ENCODE results near the gene SDF2. TPM values are rescaled to one million over a fixed set of nuclear protein-coding genes. Genes with fewer than 3 reads are reported as not detected.

SDF2 gene
- total RNA-seq, 2 experiments from 2014 or later = 30.3 to 32.0 TPM

DNA sequence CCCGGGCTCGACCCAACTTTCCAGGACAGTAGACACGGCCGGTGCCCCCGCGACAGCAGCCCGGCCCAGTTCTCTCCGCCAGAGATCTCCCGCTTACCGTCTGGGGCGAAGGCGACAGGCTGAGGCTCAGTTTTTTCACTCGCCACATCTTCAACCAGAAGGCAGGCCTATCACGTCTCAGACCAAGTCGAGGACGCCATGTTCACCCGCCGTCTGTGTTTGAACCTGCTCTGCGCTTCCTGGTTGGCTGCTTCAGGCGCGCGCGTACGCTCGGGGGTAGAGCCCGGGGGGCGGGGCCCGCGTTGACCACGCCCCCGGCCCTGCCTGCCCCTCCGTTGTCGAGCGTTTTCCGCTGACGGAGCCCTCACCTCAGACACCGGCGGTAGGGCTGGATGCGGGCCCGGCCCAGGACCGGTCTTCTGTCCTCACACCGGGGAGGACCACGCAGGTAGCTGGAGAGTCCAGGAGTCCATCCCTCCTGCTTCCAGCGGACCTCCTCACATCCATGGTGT is 62.9 kb downstream of the SDF2 start, which contains the start of gene SPAG5:
Gene SPAG5, minus strand, starts transcription at position 227 of the 512 bp plus-strand sequence. Its CDS starts 79 bp downstream, at position 148.
- intact Hi-C loops (cut with DNase I, micrococcal nuclease) = loop anchor here (1.0 to 2.0 kb wide), 7 partner anchors 22 to 50 kb away; partner anchors contain the start of genes ALDOC (in 1 of the 2), BLTP2 (in 1 of the 2) and PIGS (in 1 of the 2)
- DNase-seq (peak; percentile 89 to 98 (median 95)), ATAC-seq (ENCODE audit: poor library complexity) (peak; percentile 89)
- no peaks in the 10 kb centered on the region for H3K9me3 Mint-ChIP-seq
- peak within 1 kb of the TSS; percentile 60 for H3K4me3 ChIP-seq (ENCODE audit: low read length)
- H3K36me3 Mint-ChIP-seq (ENCODE audit: low read depth) = peaks cover 13% of the 10 kb centered on the region
- H3K4me3 Mint-ChIP-seq = peak within 1 kb of the TSS; percentile 90
- no peaks in the 10 kb centered on the region for H3K9me3 ChIP-seq (ENCODE audit: control insufficient read depth in 1 of 2, insufficient read depth in 1 of 2, low read length in 2 of 2)
- no peaks in the 10 kb centered on the region for H3K27me3 ChIP-seq (ENCODE audit: control insufficient read depth in 1 of 2, insufficient read depth in 2 of 2, low read length in 2 of 2)
- H3K36me3 ChIP-seq (ENCODE audit: insufficient read depth, low read length) = no peaks in the 10 kb centered on the region
- H3K4me1 Mint-ChIP-seq (ENCODE audit: low read depth) = peaks cover 24% of the 10 kb centered on the region
- H3K27me3 Mint-ChIP-seq = no peaks in the 10 kb centered on the region
- TF ChIP-seq, protein P1, sequence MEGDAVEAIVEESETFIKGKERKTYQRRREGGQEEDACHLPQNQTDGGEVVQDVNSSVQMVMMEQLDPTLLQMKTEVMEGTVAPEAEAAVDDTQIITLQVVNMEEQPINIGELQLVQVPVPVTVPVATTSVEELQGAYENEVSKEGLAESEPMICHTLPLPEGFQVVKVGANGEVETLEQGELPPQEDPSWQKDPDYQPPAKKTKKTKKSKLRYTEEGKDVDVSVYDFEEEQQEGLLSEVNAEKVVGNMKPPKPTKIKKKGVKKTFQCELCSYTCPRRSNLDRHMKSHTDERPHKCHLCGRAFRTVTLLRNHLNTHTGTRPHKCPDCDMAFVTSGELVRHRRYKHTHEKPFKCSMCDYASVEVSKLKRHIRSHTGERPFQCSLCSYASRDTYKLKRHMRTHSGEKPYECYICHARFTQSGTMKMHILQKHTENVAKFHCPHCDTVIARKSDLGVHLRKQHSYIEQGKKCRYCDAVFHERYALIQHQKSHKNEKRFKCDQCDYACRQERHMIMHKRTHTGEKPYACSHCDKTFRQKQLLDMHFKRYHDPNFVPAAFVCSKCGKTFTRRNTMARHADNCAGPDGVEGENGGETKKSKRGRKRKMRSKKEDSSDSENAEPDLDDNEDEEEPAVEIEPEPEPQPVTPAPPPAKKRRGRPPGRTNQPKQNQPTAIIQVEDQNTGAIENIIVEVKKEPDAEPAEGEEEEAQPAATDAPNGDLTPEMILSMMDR (IDR thresholded peaks at IDR 0.05) = no peak
- peak within 1 kb of the TSS; percentile 94 for H3K27ac Mint-ChIP-seq
- ChIA-PET POLR2A (interaction anchor here (0.9 to 3.6 kb wide), 22 partner anchors 10 to 353 kb away, joined by 3 to 70 read pairs (median 5); partner anchors contain the start of genes ALDOC, BLTP2, IFT20 and PHF12), CTCF (interaction anchor here (0.8 to 1.2 kb wide), 2 partner anchors 50 to 63 kb away, joined by 4 to 5 read pairs; partner anchors contain the start of genes SDF2 and SUPT6H)
- peaks cover 20% of the 10 kb centered on the region for H3K4me1 ChIP-seq (ENCODE audit: insufficient read depth, low read length)
- peak within 1 kb of the TSS; percentile 92 to 99 for H3K27ac ChIP-seq (ENCODE audit: low read depth in 1 of 2, low read length in 2 of 2)

- H3K4me1 Mint-ChIP-seq (ENCODE audit: low read depth) = peaks cover 24% of the 10 kb centered on the region
Measured at GRCh38 chr17:28598389-28598788, 63.3 kb downstream of the SDF2 start.

More at GRCh38 chr17:28598389-28598788, 63.3 kb downstream of the SDF2 start:
- ATAC-seq (ENCODE audit: poor library complexity) (no peak), DNase-seq (peak in 1 of 14 experiments; percentile 23)
- Histone ChIP-seq H3K36me3 (ENCODE audit: insufficient read depth, low read length) (no peaks in the 10 kb centered on the region), H3K9me3 (ENCODE audit: control insufficient read depth in 1 of 2, insufficient read depth in 1 of 2, low read length in 2 of 2) (no peaks in the 10 kb centered on the region), H3K27me3 (ENCODE audit: control insufficient read depth in 1 of 2, insufficient read depth in 2 of 2, low read length in 2 of 2) (no peaks in the 10 kb centered on the region), H3K4me3 (ENCODE audit: low read length) (peak overlapping the region; percentile 60), H3K27ac (ENCODE audit: low read depth in 1 of 2, low read length in 2 of 2) (peak overlapping the region in 1 of 2 donors; percentile 52), H3K4me1 (ENCODE audit: insufficient read depth, low read length) (peaks cover 20% of the 10 kb centered on the region)
- CTCF ChIA-PET = no interaction called here
- H3K36me3 Mint-ChIP-seq (ENCODE audit: low read depth) = peaks cover 13% of the 10 kb centered on the region
- H3K27ac Mint-ChIP-seq = peak overlapping the region; percentile 94
- H3K9me3 Mint-ChIP-seq = no peaks in the 10 kb centered on the region
- intact Hi-C loops (cut with DNase I, micrococcal nuclease) = loop anchor here (1.0 to 2.0 kb wide), 5 partner anchors 21 to 50 kb away; partner anchors contain the start of genes ALDOC (in 1 of the 2) and BLTP2 (in 1 of the 2)
- no peaks in the 10 kb centered on the region for H3K27me3 Mint-ChIP-seq
- TF ChIP-seq, protein P1 (IDR thresholded peaks at IDR 0.05) = no peak
- H3K4me3 Mint-ChIP-seq = peak overlapping the region; percentile 90
- POLR2A ChIA-PET = interaction anchor here (1.3 to 3.6 kb wide), 7 partner anchors 20 to 128 kb away, joined by 3 to 70 read pairs (median 7); partner anchors contain the start of genes ALDOC and PIGS

Other genes starting within 250 kb of the SDF2 start
- not detected for gene SLC13A2, start 188.3 kb downstream of the SDF2 start, total RNA-seq
- gene FOXN1, start 155.6 kb downstream of the SDF2 start, total RNA-seq = not detected
- gene UNC119, start 109.3 kb downstream of the SDF2 start, total RNA-seq = 10 to 100 TPM; 77.1 to 83.9 TPM
- 10 to 100 TPM; 73.8 to 76.4 TPM for gene PIGS, start 90.4 kb downstream of the SDF2 start, total RNA-seq
- gene ALDOC, start 85.0 kb downstream of the SDF2 start, total RNA-seq = 10 to 100 TPM; 21.8 to 22.7 TPM
- gene SPAG5, start 62.9 kb downstream of the SDF2 start, total RNA-seq = 10 to 100 TPM; 15.4 to 17.0 TPM
- 10 to 100 TPM; 13.7 to 14.8 TPM for gene RSKR, start 47.7 kb downstream of the SDF2 start, total RNA-seq
- gene BLTP2, start 16.7 kb downstream of the SDF2 start, total RNA-seq = 100 to 1,000 TPM; 120 to 124 TPM
- gene SUPT6H, start 299 bp upstream of the SDF2 start, total RNA-seq = 100 to 1,000 TPM; 149 to 151 TPM
- 1 to 10 TPM; 3.5 to 4.1 TPM for gene PROCA1, start 50.0 kb upstream of the SDF2 start, total RNA-seq
- 10 to 100 TPM; 20.7 to 21.3 TPM for gene RAB34, start 56.0 kb upstream of the SDF2 start, total RNA-seq
- gene RPL23A, start 58.1 kb upstream of the SDF2 start, total RNA-seq = 1,000 to 10,000 TPM; 3,393 to 3,457 TPM
- gene TLCD1, start 64.3 kb upstream of the SDF2 start, total RNA-seq = under 1 TPM; 0.39 to 0.60 TPM
- 1 to 10 TPM; 4.7 to 5.2 TPM for gene NEK8, start 66.9 kb upstream of the SDF2 start, total RNA-seq
- gene TRAF4, start 82.1 kb upstream of the SDF2 start, total RNA-seq = 100 to 1,000 TPM; 411 to 416 TPM
- gene FAM222B, start 180.9 kb upstream of the SDF2 start, total RNA-seq = 10 to 100 TPM; 17.3 to 17.5 TPM
- 10 to 100 TPM; 15.6 to 16.8 TPM for gene ERAL1, start 193.1 kb upstream of the SDF2 start, total RNA-seq
- gene FLOT2, start 235.8 kb upstream of the SDF2 start, total RNA-seq = 10 to 100 TPM; 79.7 to 85.1 TPM
- gene DHRS13, start 241.2 kb upstream of the SDF2 start, total RNA-seq = 10 to 100 TPM; 33.5 to 34.3 TPM